Muscle layer of colon (tissue), 2 donors: ENCODE data around the gene VDR.

Source experiments
- H3K27ac ChIP-seq: one replicate; pipeline ENCODE4 v1.7.0; 2013; ENCODE audit warnings: low read depth, mild to moderate bottlenecking, low read length, moderate library complexity
- H3K27me3 ChIP-seq, 2 donors: one replicate each; pipeline ENCODE4 v1.7.0; 2013; ENCODE audit warnings: low read length in 2 of 2, mild to moderate bottlenecking in 2 of 2; ENCODE audit not compliant: insufficient read depth in 2 of 2, control insufficient read depth in 1 of 2
- H3K36me3 ChIP-seq: one replicate; pipeline ENCODE4 v1.7.0; 2013; ENCODE audit warnings: mild to moderate bottlenecking, low read length; ENCODE audit not compliant: insufficient read depth
- H3K4me1 ChIP-seq: one replicate; pipeline ENCODE4 v1.7.0; 2013; ENCODE audit warnings: mild to moderate bottlenecking, low read length; ENCODE audit not compliant: insufficient read depth
- H3K4me3 ChIP-seq, 2 donors: one replicate each; pipeline ENCODE4 v1.7.0; 2013; ENCODE audit warnings: low read length in 2 of 2, low read depth in 1 of 2, mild to moderate bottlenecking in 1 of 2, moderate library complexity in 1 of 2
- H3K9ac ChIP-seq: one replicate; pipeline ENCODE4 v1.7.0; 2013; ENCODE audit warnings: low read length
- H3K9me3 ChIP-seq: one replicate; pipeline ENCODE4 v1.7.0; 2013; ENCODE audit warnings: mild to moderate bottlenecking, low read length
- donor health status: abdominal sarcoma.
- donor health status: Adenocarcinoma of cecum.

VDR gene

GRCh38 chr12:47889040-47889439 is 15.8 kb downstream of the VDR start:
- no peaks in the 10 kb centered on the region for H3K27me3 ChIP-seq
- H3K4me3 ChIP-seq, result no peak overlapping the region
- no peak overlapping the region for H3K9ac ChIP-seq
- no peaks in the 10 kb centered on the region for H3K4me1 ChIP-seq
- H3K27ac ChIP-seq, result no peak overlapping the region
- no peaks in the 10 kb centered on the region for H3K36me3 ChIP-seq
- no peaks in the 10 kb centered on the region for H3K9me3 ChIP-seq

- no peak overlapping the region for H3K27ac ChIP-seq
- no peak overlapping the region for H3K9ac ChIP-seq
- H3K36me3 ChIP-seq, result no peaks in the 10 kb centered on the region
- H3K4me1 ChIP-seq, result no peaks in the 10 kb centered on the region
- H3K9me3 ChIP-seq, result no peaks in the 10 kb centered on the region
- H3K27me3 ChIP-seq, result no peaks in the 10 kb centered on the region
- no peak overlapping the region for H3K4me3 ChIP-seq
These were observed 16.5 kb downstream of the VDR start for GRCh38 chr12:47888153-47888819.

DNA sequence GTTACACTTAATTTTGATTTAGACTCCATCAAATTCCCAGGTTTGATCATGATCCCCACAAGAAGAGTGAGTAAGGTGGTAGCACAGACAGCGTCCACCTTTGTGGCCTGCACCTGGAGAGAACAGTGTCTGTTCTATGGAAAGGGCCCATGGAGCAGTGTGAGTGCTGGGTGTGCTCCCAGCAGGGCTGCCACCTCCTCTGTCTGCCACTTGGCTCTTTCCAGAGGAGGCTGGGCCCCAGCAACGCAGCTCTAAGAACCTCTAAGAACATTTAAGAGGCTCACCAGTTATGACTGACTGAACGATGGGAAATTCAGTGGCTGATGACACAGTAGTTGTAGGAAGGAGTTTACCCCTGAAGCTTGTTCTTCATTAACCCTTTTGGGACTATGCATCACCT is 17.3 kb downstream of the VDR start:
- H3K4me3 ChIP-seq, result no peak overlapping the region
- H3K36me3 ChIP-seq, result no peaks in the 10 kb centered on the region
- H3K9ac ChIP-seq, result no peak overlapping the region
- H3K9me3 ChIP-seq, result no peaks in the 10 kb centered on the region
- no peak overlapping the region for H3K27ac ChIP-seq
- H3K27me3 ChIP-seq, result no peaks in the 10 kb centered on the region
- H3K4me1 ChIP-seq, result no peaks in the 10 kb centered on the region

DNA sequence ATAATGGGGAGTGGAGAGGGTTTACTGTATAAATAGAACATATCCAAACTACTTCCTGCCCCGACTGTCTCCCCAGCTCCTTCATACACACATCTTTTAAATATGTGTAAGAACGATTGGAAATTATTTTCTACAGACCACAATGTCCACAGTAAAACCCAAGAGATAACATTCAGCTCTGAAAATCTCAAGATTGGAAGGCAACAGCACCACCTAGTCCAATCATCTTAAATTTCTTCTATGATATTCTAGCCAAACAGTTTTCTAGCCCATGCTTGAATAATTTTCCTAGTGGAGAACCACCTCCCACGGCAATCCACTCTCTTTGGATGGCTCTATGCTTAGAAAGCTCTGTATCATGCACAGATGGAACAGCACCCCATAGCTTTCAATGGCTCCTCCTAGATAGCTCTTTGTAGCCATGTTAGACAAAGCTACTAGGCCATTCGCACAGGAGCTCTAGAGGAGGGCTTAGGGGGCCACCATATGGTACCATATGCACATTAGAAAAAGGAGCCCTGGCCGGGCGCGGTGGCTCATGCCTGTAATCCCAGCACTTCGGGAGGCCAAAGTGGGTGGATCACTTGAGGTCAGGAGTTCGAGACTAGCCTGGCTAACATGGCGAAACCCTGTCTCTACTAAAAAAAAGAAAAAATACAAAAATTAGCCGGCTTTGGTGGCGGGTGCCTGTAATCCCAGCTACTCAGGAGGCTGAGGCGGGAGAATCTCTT is 18.1 kb downstream of the VDR start:
- Histone ChIP-seq H3K27ac (no peak overlapping the region), H3K36me3 (no peaks in the 10 kb centered on the region), H3K9ac (no peak overlapping the region), H3K4me1 (no peaks in the 10 kb centered on the region), H3K9me3 (no peaks in the 10 kb centered on the region), H3K27me3 (no peaks in the 10 kb centered on the region), H3K4me3 (no peak overlapping the region)

DNA sequence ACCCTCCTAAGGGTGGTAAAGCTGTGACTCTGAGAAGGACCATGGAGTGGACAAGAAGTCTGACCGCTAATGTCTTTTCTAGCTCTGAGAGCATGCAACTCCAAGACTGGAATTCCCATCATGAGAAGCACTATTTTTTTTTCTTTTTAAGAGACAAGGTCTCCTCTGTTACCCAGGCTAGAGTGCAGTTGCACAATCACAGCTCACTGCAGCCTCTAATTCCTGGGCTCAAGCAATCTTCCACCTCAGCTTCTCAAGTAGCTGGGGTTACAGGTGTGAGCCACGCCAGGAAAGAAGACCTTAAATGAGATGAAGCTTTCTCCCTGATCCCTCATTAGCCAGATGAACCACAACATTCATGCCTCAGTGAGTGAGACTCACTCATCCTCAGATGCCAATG is 19.2 kb downstream of the VDR start:
- H3K27me3 ChIP-seq, result no peaks in the 10 kb centered on the region
- H3K9me3 ChIP-seq, result no peaks in the 10 kb centered on the region
- no peak overlapping the region for H3K9ac ChIP-seq
- H3K27ac ChIP-seq, result no peak overlapping the region
- H3K4me1 ChIP-seq, result no peaks in the 10 kb centered on the region
- H3K36me3 ChIP-seq, result no peaks in the 10 kb centered on the region
- H3K4me3 ChIP-seq, result no peak overlapping the region

DNA sequence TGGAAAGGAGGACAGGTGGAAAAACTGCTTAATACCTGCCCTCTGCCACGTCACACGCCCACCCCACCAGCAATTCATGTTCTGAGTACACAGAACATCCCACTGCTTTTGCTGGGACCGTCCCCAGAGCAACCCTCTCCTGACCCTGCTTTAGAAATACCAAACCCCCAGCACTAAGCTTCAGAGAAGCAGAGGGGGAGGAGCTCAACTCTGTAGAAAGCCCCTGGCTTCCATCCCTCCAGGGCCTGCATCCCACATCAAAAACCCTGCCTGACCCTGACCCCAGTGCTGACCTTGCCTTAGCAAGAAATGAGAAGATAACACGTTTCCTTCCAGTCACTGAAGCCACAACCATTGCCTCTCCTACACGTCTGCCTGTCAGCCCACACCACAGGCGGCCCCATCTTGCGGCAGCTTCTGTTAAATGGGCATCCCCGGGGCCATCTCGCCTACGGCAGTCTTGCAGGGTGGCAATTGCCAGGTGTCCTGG is 19.7 kb downstream of the VDR start:
- no peak overlapping the region for H3K9ac ChIP-seq
- no peaks in the 10 kb centered on the region for H3K4me1 ChIP-seq
- no peak overlapping the region for H3K27ac ChIP-seq
- H3K27me3 ChIP-seq, result no peaks in the 10 kb centered on the region
- no peaks in the 10 kb centered on the region for H3K36me3 ChIP-seq
- H3K9me3 ChIP-seq, result no peaks in the 10 kb centered on the region
- H3K4me3 ChIP-seq, result no peak overlapping the region

DNA sequence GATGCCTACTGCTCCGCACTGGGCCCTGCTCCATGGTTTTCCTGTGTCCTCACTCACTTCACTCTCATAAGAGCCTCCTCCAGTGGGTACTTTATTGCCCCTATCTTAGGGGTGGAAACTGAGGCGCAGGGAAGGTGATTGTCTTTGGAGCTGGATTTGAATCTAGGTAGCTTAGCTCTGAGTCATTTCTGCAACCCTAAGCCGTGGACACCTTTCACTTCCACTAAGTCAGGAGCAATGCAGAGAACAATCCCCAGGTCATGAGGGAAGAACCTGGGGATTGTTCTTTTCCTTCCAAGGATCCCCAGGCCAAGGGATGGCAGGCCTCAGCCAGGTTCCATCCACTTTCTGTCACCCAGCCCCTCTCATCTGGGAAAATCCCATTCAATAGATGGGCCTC is 20.3 kb downstream of the VDR start:
- Histone ChIP-seq H3K4me3 (no peak overlapping the region), H3K27me3 (no peaks in the 10 kb centered on the region), H3K27ac (no peak overlapping the region), H3K4me1 (no peaks in the 10 kb centered on the region), H3K9me3 (no peaks in the 10 kb centered on the region), H3K9ac (no peak overlapping the region), H3K36me3 (no peaks in the 10 kb centered on the region)

- Histone ChIP-seq H3K36me3 (no peaks in the 10 kb centered on the region), H3K27me3 (no peaks in the 10 kb centered on the region), H3K27ac (no peak overlapping the region), H3K4me1 (no peaks in the 10 kb centered on the region), H3K9me3 (no peaks in the 10 kb centered on the region), H3K9ac (no peak overlapping the region), H3K4me3 (no peak overlapping the region)
These were observed 21.1 kb downstream of the VDR start for GRCh38 chr12:47883663-47884195.

DNA sequence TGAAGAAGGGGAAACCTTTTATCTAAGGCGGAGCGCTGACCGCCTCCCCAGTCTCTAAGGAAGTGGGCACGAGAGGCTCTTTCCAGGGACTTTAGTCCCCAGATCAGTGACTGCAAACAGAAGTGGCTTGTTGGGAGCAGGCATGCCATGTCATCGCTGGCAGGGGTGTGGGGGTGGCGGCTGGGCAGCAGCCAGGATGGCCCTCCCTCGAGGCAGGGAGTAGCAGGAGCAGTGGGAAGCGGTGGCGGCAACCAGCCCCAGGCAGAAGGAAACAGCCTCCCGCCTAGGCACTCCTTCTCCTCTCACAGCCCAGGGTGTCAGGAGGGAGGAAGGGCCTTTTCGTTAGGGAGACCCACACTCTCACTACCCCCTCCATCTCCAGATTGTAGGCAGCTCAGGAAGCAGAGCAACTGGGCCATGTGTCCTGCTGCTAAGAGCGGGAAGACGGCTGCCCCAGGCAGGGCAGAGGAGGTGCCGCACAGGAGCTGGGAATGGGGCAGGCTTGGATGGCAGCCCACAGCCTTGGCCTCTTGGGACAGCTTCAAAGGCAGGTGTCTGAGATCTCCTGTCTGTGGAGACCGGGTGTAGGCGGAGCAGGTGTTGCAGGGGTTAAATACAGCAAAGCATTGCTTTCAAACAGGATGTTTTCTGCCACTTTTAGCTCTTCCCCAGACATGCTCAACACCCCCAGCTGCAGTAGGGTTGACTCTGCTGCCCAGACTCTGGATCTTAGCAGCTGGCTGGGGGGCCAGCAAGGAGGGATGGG is 21.8 kb downstream of the VDR start:
- Histone ChIP-seq H3K9me3 (no peaks in the 10 kb centered on the region), H3K27me3 (no peaks in the 10 kb centered on the region), H3K4me1 (no peaks in the 10 kb centered on the region), H3K9ac (no peak overlapping the region), H3K4me3 (no peak overlapping the region), H3K27ac (no peak overlapping the region), H3K36me3 (no peaks in the 10 kb centered on the region)

DNA sequence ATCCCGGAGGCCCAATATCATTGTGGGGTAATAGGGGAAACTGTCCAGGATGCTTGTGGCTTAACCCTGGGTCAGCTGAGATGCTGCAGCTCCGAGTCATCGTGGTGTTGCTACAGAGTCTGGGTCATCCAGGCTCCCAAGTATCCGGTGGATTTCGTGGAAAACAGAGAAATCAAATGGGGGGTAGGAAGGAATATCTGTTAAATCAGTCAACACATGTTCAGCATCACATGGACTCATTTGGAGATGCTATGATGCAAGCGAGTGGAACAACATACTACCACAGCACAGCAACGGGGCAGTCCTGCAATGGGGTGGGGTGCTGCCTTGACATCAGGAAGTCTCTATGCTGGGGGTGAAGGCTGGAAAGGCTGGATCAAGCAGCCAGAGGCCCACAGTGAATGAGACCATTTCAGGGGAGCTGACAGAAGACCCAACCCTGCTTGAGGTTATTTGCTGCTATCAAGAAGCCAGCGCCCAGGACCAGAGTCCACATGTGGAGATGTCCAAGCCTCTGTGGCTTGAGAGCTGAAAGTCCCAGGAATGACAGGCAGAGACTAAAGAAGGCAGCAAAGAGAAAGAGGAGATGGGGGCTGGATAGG is 22.9 kb downstream of the VDR start:
- Histone ChIP-seq H3K9ac (no peak overlapping the region), H3K4me1 (no peaks in the 10 kb centered on the region), H3K27me3 (no peaks in the 10 kb centered on the region), H3K9me3 (no peaks in the 10 kb centered on the region), H3K4me3 (no peak overlapping the region), H3K27ac (no peak overlapping the region), H3K36me3 (no peaks in the 10 kb centered on the region)

DNA sequence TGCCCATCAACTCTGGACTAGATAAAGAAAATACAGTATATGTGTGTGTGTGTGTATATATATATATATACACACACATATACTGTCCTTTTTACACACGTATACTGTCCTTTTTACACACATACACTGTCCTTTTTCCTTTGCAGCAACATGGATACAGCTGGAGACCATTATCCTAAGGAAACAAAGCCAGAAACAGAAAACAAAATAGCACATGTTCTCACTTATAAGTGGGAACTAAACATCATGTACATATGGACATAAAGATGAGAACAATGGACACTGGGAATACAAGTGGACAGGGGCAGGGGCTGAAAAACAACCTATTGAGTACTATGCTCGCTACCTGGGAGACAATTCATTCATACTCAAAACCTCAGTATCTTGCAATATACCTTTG is 23.7 kb downstream of the VDR start:
- Histone ChIP-seq H3K36me3 (no peaks in the 10 kb centered on the region), H3K9me3 (no peaks in the 10 kb centered on the region), H3K27me3 (no peaks in the 10 kb centered on the region), H3K27ac (no peak overlapping the region), H3K4me3 (no peak overlapping the region), H3K4me1 (no peaks in the 10 kb centered on the region), H3K9ac (no peak overlapping the region)
